ENCODE results near the gene BAIAP2.

Gene BAIAP2

DNA sequence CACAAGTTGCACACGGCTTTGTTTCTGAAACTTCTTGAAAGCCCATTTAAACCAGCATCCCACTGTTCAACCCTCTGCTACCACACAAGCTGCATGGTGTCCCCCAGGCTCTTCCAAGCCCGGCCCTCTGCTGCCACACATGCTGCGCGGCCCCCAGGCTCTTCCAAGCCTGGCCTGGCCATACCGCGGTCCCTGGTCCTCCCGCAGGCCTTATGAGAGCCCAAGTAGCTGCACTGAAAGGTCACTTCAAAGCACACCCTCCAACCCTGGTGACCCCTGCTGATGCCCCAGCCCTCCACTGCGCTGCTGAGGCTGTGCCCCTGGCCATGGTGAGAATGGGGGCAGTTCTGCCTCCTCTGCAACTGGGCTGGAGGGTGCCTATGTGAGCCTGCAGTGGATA is 104.5 kb downstream of the BAIAP2 start:
- Histone ChIP-seq H3K4me3 (ENCODE audit: low read length, poor library complexity, severe bottlenecking) (no peak overlapping the region), H4K20me1 (ENCODE audit: insufficient read depth, low read length, poor library complexity, severe bottlenecking) (no peaks in the 10 kb centered on the region), H3K9me3 (ENCODE audit: insufficient read depth, low read depth, low read length) (no peaks in the 10 kb centered on the region), H3K4me2 (ENCODE audit: low read depth, low read length, poor library complexity, severe bottlenecking) (no peak overlapping the region), H3F3A (ENCODE audit: low read depth) (peaks cover 2% of the 10 kb centered on the region; the same call in 1 of the 2 replicates), H3K9me2 (replicated peaks; ENCODE audit: low read depth, low read length) (no peaks in the 10 kb centered on the region), H3K36me3 (ENCODE audit: insufficient read depth, low read length) (no peaks in the 10 kb centered on the region), H3K4me1 (ENCODE audit: insufficient read depth, low read length, poor library complexity, severe bottlenecking) (peaks cover 3% of the 10 kb centered on the region), H3K9ac (ENCODE audit: low read depth, low read length, poor library complexity, severe bottlenecking) (no peak overlapping the region), H2AFZ (ENCODE audit: low read length) (no peak overlapping the region), H3K79me2 (ENCODE audit: insufficient read depth, low read length) (no peaks in the 10 kb centered on the region), H3K27me3 (ENCODE audit: insufficient read depth, low read length, poor library complexity, severe bottlenecking) (no peaks in the 10 kb centered on the region)
- TF ChIP-seq EZH2phosphoT487 (IDR thresholded peaks at IDR 0.05; ENCODE audit: borderline replicate concordance): no peak
- TF ChIP-seq, protein P1, sequence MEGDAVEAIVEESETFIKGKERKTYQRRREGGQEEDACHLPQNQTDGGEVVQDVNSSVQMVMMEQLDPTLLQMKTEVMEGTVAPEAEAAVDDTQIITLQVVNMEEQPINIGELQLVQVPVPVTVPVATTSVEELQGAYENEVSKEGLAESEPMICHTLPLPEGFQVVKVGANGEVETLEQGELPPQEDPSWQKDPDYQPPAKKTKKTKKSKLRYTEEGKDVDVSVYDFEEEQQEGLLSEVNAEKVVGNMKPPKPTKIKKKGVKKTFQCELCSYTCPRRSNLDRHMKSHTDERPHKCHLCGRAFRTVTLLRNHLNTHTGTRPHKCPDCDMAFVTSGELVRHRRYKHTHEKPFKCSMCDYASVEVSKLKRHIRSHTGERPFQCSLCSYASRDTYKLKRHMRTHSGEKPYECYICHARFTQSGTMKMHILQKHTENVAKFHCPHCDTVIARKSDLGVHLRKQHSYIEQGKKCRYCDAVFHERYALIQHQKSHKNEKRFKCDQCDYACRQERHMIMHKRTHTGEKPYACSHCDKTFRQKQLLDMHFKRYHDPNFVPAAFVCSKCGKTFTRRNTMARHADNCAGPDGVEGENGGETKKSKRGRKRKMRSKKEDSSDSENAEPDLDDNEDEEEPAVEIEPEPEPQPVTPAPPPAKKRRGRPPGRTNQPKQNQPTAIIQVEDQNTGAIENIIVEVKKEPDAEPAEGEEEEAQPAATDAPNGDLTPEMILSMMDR (conservative IDR thresholded peaks at IDR 0.05; ENCODE audit: low read length): no peak

DNA sequence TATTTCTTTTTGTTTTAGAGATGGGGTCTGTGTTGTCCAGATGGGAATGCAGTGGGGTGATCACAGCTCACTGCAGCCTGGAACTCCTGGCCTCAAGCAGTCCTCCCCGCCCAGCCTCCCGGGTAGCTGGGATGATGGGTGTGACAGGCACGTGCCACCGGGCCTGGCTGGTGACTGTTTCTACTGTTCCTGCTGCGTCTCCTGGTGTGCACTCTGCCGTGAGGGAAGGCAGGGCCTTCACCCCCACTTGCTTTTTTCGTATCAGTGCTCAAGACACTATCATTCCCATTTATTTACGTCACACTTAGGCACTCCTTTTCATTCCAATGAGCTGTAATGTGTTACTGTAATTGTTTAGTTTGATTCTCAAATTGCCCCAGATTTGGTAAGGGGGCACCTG is 105.1 kb downstream of the BAIAP2 start:
- TF ChIP-seq EZH2phosphoT487 (IDR thresholded peaks at IDR 0.05; ENCODE audit: borderline replicate concordance): no peak
- TF ChIP-seq, protein P1 (conservative IDR thresholded peaks at IDR 0.05; ENCODE audit: low read length): no peak
- Histone ChIP-seq H3K4me1 (ENCODE audit: insufficient read depth, low read length, poor library complexity, severe bottlenecking) (peaks cover 3% of the 10 kb centered on the region), H3F3A (ENCODE audit: low read depth) (peaks cover 2% of the 10 kb centered on the region; the same call in 1 of the 2 replicates), H3K36me3 (ENCODE audit: insufficient read depth, low read length) (no peaks in the 10 kb centered on the region), H3K9me2 (replicated peaks; ENCODE audit: low read depth, low read length) (no peaks in the 10 kb centered on the region), H3K79me2 (ENCODE audit: insufficient read depth, low read length) (no peaks in the 10 kb centered on the region), H3K4me3 (ENCODE audit: low read length, poor library complexity, severe bottlenecking) (no peak overlapping the region), H3K27me3 (ENCODE audit: insufficient read depth, low read length, poor library complexity, severe bottlenecking) (no peaks in the 10 kb centered on the region), H3K4me2 (ENCODE audit: low read depth, low read length, poor library complexity, severe bottlenecking) (no peak overlapping the region), H2AFZ (ENCODE audit: low read length) (no peak overlapping the region), H3K9ac (ENCODE audit: low read depth, low read length, poor library complexity, severe bottlenecking) (no peak overlapping the region), H3K9me3 (ENCODE audit: insufficient read depth, low read depth, low read length) (no peaks in the 10 kb centered on the region), H4K20me1 (ENCODE audit: insufficient read depth, low read length, poor library complexity, severe bottlenecking) (no peaks in the 10 kb centered on the region)

DNA sequence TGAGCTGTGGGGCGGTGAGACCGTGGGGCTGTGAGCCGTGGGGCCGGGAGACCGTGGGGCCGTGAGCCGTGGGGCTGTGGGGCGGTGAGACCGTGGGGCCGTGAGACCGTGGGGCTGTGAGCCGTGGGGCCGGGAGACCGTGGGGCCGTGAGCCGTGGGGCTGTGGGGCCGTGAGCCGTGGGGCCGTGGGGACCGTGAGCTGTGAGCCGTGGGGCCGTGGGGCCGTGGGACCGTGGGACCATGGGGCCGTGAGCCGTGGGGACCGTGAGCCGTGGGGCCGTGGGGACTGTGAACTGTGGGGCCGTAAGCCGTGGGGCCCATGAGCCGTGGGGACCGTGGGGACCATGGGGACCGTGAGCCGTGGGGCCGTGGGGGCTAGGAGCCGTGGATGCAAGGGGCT is 105.7 kb downstream of the BAIAP2 start:
- no peaks in the 10 kb centered on the region for H4K20me1 ChIP-seq (ENCODE audit: insufficient read depth, low read length, poor library complexity, severe bottlenecking)
- H3F3A ChIP-seq (ENCODE audit: low read depth): peaks cover 2% of the 10 kb centered on the region; the same call in 1 of the 2 replicates
- H3K9me2 ChIP-seq (replicated peaks; ENCODE audit: low read depth, low read length): no peaks in the 10 kb centered on the region
- H3K4me1 ChIP-seq (ENCODE audit: insufficient read depth, low read length, poor library complexity, severe bottlenecking): peaks cover 3% of the 10 kb centered on the region
- H3K9me3 ChIP-seq (ENCODE audit: insufficient read depth, low read depth, low read length): no peaks in the 10 kb centered on the region
- no peak overlapping the region for H3K4me3 ChIP-seq (ENCODE audit: low read length, poor library complexity, severe bottlenecking)
- no peaks in the 10 kb centered on the region for H3K36me3 ChIP-seq (ENCODE audit: insufficient read depth, low read length)
- H3K9ac ChIP-seq (ENCODE audit: low read depth, low read length, poor library complexity, severe bottlenecking): no peak overlapping the region
- H3K79me2 ChIP-seq (ENCODE audit: insufficient read depth, low read length): no peaks in the 10 kb centered on the region
- no peaks in the 10 kb centered on the region for H3K27me3 ChIP-seq (ENCODE audit: insufficient read depth, low read length, poor library complexity, severe bottlenecking)
- TF ChIP-seq, protein P1 (conservative IDR thresholded peaks at IDR 0.05; ENCODE audit: low read length): no peak
- no peak for TF ChIP-seq EZH2phosphoT487 (IDR thresholded peaks at IDR 0.05; ENCODE audit: borderline replicate concordance)
- no peak overlapping the region for H2AFZ ChIP-seq (ENCODE audit: low read length)
- no peak overlapping the region for H3K4me2 ChIP-seq (ENCODE audit: low read depth, low read length, poor library complexity, severe bottlenecking)

All from Loucy (cell line).